HepG2 (cell line): ENCODE data around the gene PLCG2.
A peak's percentile ranks its signal among the peaks of the same experiment; 100 is the strongest.

Experiments used
- CBX5 ChIP-seq: sonication (generic); formaldehyde crosslinking; IDR thresholded peaks from 2 replicates; pipeline ENCODE4 v1.4.0; 2020; ENCODE audit warnings: missing genetic modification reagents, borderline replicate concordance
- FOXP1 ChIP-seq, 2 experiments: fragments of 450-650 bp in 1 of 2; IDR thresholded peaks; 2 replicates each; pipeline ENCODE4 v1.6.1; 2017 to 2018; ENCODE audit warnings: antibody characterized with exemption in 1 of 2
- JUND ChIP-seq: sonication (generic); formaldehyde crosslinking; IDR thresholded peaks from 2 replicates; pipeline ENCODE4 v1.8.0; 2022; ENCODE audit warnings: mild to moderate bottlenecking, missing genetic modification reagents
- POLR2AphosphoS5 ChIP-seq: IDR thresholded peaks from 2 replicates; pipeline ENCODE4 v1.6.1; 2012; ENCODE audit warnings: low read depth, low read length
- REST ChIP-seq, 2 experiments: IDR thresholded peaks; 2 replicates each; pipeline ENCODE4 v1.6.1; 2011 to 2012; ENCODE audit warnings: low read length in 2 of 2, borderline replicate concordance in 1 of 2, low read depth in 1 of 2, mild to moderate bottlenecking in 1 of 2, moderate library complexity in 1 of 2
- ZNF501 ChIP-seq: sonication (generic); formaldehyde crosslinking; IDR thresholded peaks from 2 replicates; pipeline ENCODE4 v1.5.1; 2020; ENCODE audit warnings: mild to moderate bottlenecking, moderate library complexity, missing genetic modification reagents
- ZSCAN30 ChIP-seq: sonication (generic); formaldehyde crosslinking; IDR thresholded peaks from 2 replicates; pipeline ENCODE4 v1.5.0; 2020; ENCODE audit warnings: mild to moderate bottlenecking, missing genetic modification reagents

DNA sequence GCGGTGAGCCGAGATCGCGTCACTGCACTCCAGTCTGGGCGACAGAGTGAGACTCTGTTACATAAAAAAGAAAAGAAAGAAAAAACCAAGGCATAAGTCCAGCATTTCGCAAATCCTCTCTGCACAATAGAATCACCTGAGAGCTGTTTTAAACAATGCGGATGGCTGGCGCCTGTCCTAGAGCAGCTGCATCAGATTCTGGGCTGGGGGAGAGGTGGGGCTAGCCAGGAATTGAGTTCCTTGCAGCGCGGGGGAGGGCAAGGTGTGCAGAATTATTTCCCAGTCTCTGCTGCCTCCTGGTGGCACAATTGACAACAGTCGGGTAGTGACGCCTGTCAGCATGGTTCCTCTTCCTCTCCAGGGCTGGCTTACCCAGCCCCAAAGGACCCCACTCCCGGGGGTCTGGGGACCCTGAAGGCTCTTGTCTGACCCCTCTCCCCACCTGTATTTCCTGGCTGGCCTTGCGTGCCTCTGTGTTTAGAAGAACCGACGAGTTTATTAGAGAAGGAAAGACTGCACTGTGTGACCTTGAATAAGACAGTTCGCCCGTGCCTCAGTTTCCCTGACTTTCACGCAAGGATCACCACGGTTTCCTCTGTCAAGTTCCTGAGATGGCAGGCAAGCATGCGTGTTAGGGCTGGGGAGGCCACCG lies 41.1 kb upstream of the PLCG2 start:
- TF ChIP-seq CBX5 (CRISPR knock-in tag) (no peak), ZNF501 (CRISPR knock-in tag) (peak; percentile 85), ZSCAN30 (CRISPR knock-in tag) (no peak), FOXP1 (IDR thresholded peaks at IDR 0.05) (no peak), FOXP1 (CRISPR knock-in tag; IDR thresholded peaks at IDR 0.05) (no peak), REST (IDR thresholded peaks at IDR 0.05; ENCODE audit: borderline replicate concordance in 1 of 2, low read depth in 1 of 2, low read length in 2 of 2) (no peak), JUND (CRISPR knock-in tag) (no peak), POLR2AphosphoS5 (no peak)
